Uterus (tissue), 4 donors: ENCODE results near the gene INPP5A. TPM values are rescaled to one million over a fixed set of nuclear protein-coding genes. Genes with fewer than 3 reads are reported as not detected.

Experiments used
- DNase-seq, 2 donors: peaks; one replicate each; pipeline ENCODE4 v3.0.0-alpha.2; 2019 to 2020
- H3K27ac ChIP-seq, 2 donors: fragments of 200-600 bp; sonication (generic); 1 replicate in 1 of 2; 2 replicates in 1 of 2; pipeline ENCODE4 v1.5.1; 2016 to 2018
- H3K27me3 ChIP-seq, 2 donors: fragments of 200-600 bp; sonication (generic); one replicate each; pipeline ENCODE4 v1.5.1; 2018 to 2019; ENCODE audit warnings: control low read depth in 1 of 2
- H3K36me3 ChIP-seq, 2 donors: fragments of 200-600 bp; sonication (generic); one replicate each; pipeline ENCODE4 v1.5.1; 2019; ENCODE audit warnings: control low read depth in 1 of 2
- H3K4me1 ChIP-seq, 2 donors: fragments of 200-600 bp; sonication (generic); one replicate each; pipeline ENCODE4 v1.5.1; 2018 to 2019; ENCODE audit warnings: control low read depth in 1 of 2
- H3K4me3 ChIP-seq, 2 donors: fragments of 200-600 bp; sonication (generic); 1 replicate in 1 of 2; 2 replicates in 1 of 2; pipeline ENCODE4 v1.5.1; 2018 to 2019; ENCODE audit warnings: mild to moderate bottlenecking in 1 of 2
- H3K9me3 ChIP-seq, 2 donors: fragments of 200-600 bp; sonication (generic); one replicate each; pipeline ENCODE4 v1.5.1; 2019; ENCODE audit warnings: control low read depth in 1 of 2
- POLR2A ChIP-seq, 2 donors: fragments of 450-650 bp; IDR thresholded peaks; one replicate each; pipeline ENCODE4 v1.6.1; 2016; ENCODE audit warnings: antibody characterized with exemption in 2 of 2, mild to moderate bottlenecking in 1 of 2, moderate library complexity in 1 of 2
- intact Hi-C: fragments of 100-400 bp; cut with DNase I; formaldehyde crosslinking; loops from one replicate; pipeline ENCODE4 v1.15.1; 2023; ENCODE audit warnings: low total_unique reads
- total RNA-seq, 4 donors: library from RNA; depleted of rRNA in 3 of 4; stranded (reverse); fragments of >200 nt in 3 of 4; gene quantifications; one replicate each; pipeline versions ENCODE4 v1.1.0 to v1.2.4, GENCODE V29; 2014 to 2023
- TF ChIP-seq, protein P1 (sequence below), 4 experiments: fragments of 200-600 bp in 2 of 4; fragments of 450-650 bp in 2 of 4; sonication (generic) in 2 of 4; IDR thresholded peaks; one replicate each; pipeline ENCODE4 v1.5.1; 2016 to 2019; ENCODE audit warnings: antibody characterized with exemption in 4 of 4, mild to moderate bottlenecking in 2 of 4, moderate library complexity in 1 of 4
- donor health status: DM: yes; HTN: yes; CAD: no.

INPP5A gene
- total RNA-seq, 4 donors from 2014 or later, result 22.5 to 160 (median 93.2) TPM

DNA sequence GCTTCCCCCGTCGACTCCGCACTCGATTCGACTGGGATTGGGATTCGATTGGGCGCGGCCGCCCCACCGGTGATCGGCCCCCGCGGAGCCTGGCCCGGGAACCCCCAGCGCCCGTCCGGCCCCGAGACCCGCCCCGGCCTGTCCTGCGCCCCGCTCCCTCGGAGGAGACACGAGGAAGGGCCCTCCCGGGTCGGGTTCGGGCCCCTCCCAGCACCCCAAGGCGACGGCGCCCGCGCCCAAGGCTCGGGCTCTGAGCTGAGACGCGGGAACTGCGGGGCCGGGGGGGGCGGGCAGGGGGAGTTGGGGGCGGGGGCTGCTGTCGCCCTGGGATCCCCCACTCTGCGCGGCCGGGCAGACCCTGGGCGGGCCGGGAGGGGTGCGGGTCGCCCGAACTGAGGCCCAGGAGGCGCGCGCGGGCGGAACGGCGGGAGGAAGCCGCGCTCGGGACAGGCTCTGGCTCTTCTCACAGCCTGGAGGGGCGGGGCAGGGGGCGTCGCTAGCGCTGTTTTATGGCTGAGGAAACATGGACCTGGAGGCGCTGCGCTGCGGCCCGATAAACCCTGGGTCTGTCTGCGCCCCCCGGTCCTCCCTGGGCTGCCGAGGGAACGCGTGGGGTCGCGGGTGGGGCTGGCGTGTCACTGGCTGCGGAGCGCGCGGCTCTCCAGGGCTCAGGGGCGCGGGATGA is 250.1 kb downstream of the INPP5A start:
- no peak for DNase-seq
- H3K4me3 ChIP-seq, result no peak overlapping the region
- peaks cover 0 to 36% of the 10 kb centered on the region in 2 donors for H3K4me1 ChIP-seq
- peaks cover 8 to 21% of the 10 kb centered on the region in 2 donors for H3K27me3 ChIP-seq
- TF ChIP-seq, protein P1, sequence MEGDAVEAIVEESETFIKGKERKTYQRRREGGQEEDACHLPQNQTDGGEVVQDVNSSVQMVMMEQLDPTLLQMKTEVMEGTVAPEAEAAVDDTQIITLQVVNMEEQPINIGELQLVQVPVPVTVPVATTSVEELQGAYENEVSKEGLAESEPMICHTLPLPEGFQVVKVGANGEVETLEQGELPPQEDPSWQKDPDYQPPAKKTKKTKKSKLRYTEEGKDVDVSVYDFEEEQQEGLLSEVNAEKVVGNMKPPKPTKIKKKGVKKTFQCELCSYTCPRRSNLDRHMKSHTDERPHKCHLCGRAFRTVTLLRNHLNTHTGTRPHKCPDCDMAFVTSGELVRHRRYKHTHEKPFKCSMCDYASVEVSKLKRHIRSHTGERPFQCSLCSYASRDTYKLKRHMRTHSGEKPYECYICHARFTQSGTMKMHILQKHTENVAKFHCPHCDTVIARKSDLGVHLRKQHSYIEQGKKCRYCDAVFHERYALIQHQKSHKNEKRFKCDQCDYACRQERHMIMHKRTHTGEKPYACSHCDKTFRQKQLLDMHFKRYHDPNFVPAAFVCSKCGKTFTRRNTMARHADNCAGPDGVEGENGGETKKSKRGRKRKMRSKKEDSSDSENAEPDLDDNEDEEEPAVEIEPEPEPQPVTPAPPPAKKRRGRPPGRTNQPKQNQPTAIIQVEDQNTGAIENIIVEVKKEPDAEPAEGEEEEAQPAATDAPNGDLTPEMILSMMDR (IDR thresholded peaks at IDR 0.05), result no peak
- peaks cover 0 to 11% of the 10 kb centered on the region in 2 donors for H3K9me3 ChIP-seq
- intact Hi-C loops, result no loop called here
- no peak overlapping the region for H3K27ac ChIP-seq
- H3K36me3 ChIP-seq, result no peaks in the 10 kb centered on the region

DNA sequence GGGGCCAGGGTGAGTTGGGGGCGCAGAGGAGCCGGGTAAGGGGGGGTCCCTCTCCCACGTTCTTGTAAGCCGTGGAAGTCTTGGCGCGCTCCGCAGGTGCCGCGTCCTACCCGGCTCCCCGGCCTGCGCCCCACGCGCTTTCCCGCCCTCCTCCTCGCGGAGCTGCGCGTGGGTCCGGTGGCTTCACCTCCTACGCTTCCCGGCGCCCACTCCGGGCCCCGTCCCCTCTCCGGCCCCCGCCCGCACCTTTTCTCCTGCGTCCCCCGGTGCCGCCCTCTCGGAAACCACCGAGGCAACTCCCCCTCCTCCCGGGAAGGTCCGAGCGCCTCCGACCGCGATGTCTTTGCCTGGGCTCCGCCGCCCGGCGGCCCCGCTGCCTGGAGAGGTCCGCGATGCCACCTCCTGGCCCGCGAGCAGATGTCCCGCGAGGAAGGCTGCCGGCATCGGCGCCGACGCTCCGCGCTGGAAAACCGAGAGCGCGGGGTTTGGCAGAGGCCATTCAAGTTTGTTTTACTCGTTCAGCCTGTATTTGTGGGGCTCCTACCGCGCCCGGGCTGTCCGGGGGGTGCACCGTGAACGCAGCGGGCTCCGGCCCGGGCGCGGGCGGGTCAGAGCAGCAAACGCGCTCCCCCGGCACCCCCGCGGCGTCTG is 250.7 kb downstream of the INPP5A start:
- Histone ChIP-seq H3K9me3 (peaks cover 0 to 11% of the 10 kb centered on the region in 2 donors), H3K36me3 (no peaks in the 10 kb centered on the region), H3K4me3 (no peak overlapping the region), H3K27ac (no peak overlapping the region), H3K27me3 (peaks cover 8 to 21% of the 10 kb centered on the region in 2 donors), H3K4me1 (peaks cover 0 to 36% of the 10 kb centered on the region in 2 donors)
- intact Hi-C loops, result no loop called here
- no peak for TF ChIP-seq POLR2A (IDR thresholded peaks at IDR 0.05)
- TF ChIP-seq, protein P1 (IDR thresholded peaks at IDR 0.05), result no peak
- no peak for DNase-seq

DNA sequence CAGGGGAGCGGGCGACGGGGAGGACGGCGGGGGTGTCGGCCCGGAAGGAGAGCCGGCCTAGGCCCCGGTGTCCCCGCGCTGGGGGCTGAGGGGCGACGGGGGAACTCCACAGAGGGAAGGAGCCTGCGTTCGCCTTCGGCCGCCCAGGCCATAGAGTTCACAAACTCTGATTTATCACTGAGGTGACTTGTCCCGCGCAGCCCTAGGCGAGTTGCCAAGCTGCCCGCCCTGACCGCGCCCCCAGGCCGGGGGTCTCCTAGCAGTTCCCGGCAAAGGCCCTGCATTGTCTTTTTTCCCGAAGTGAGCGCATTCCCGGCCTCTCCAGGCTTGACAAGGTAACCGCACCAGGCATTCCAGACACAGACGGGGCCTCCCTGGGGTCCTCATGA is 251.2 kb downstream of the INPP5A start:
- Histone ChIP-seq H3K27me3 (peaks cover 8 to 21% of the 10 kb centered on the region in 2 donors), H3K9me3 (peaks cover 0 to 9% of the 10 kb centered on the region in 2 donors), H3K27ac (no peak overlapping the region), H3K4me1 (peaks cover 0 to 36% of the 10 kb centered on the region in 2 donors), H3K4me3 (no peak overlapping the region), H3K36me3 (no peaks in the 10 kb centered on the region)
- intact Hi-C loops, result no loop called here
- TF ChIP-seq, protein P1 (IDR thresholded peaks at IDR 0.05), result no peak
- TF ChIP-seq POLR2A (IDR thresholded peaks at IDR 0.05), result no peak
- DNase-seq, result no peak

DNA sequence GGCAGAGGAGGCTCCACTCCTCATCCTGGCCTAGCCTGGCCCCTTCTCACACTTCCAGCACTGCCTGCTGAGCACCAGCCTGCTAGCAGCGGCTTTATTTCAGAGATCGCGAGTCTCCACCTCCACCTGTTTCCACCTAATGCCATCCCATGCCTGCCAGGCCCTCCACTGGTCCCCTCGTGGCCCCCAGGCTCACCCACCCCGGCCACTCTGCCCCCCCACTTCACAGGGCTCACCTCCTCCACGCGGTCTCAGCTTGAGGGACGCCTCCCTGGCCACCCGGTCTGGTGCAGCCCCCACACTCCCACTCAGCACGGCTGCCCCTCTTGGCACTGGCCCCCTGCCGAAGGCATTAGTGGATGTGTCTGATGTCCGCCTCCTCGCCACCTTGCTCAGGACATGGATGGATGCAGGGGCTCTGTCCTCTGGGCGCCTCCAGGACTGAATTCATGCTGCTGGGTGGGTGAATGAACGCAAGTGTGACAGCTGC is 252.1 kb downstream of the INPP5A start:
- peaks cover 8 to 16% of the 10 kb centered on the region in 2 donors for H3K27me3 ChIP-seq
- H3K4me3 ChIP-seq, result no peak overlapping the region
- H3K36me3 ChIP-seq, result no peaks in the 10 kb centered on the region
- H3K4me1 ChIP-seq, result peaks cover 0 to 36% of the 10 kb centered on the region in 2 donors
- H3K9me3 ChIP-seq, result peaks cover 0 to under 1% of the 10 kb centered on the region in 2 donors
- no peak for TF ChIP-seq POLR2A (IDR thresholded peaks at IDR 0.05)
- TF ChIP-seq, protein P1 (IDR thresholded peaks at IDR 0.05), result no peak
- no peak for DNase-seq
- H3K27ac ChIP-seq, result no peak overlapping the region
- intact Hi-C loops, result no loop called here

DNA sequence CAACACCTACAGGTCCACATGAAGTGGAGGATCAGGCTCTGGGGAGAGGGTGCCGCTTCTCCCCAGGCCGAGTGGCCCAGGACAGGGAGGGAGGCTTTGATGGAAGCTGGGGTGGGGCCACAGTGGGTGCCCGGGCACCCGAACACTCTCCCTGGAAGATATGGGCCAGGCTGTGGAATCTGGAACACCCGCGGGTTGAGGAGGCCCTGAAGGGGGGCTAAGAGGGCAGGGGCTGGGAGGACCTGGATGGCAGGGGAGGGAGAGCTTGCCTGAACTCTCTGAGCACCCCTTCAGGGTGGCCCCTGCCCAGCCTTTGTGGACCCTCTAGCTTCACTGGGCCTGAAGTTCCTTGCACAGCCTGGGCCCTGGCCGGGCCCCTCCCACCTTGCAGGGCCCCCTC is 252.9 kb downstream of the INPP5A start:
- Histone ChIP-seq H3K4me3 (no peak overlapping the region), H3K36me3 (no peaks in the 10 kb centered on the region), H3K9me3 (no peaks in the 10 kb centered on the region), H3K4me1 (peaks cover 0 to 28% of the 10 kb centered on the region in 2 donors), H3K27ac (no peak overlapping the region), H3K27me3 (peaks cover 8 to 12% of the 10 kb centered on the region in 2 donors)
- intact Hi-C loops, result no loop called here
- DNase-seq, result no peak
- TF ChIP-seq POLR2A (IDR thresholded peaks at IDR 0.05), result no peak
- TF ChIP-seq, protein P1 (IDR thresholded peaks at IDR 0.05), result no peak
